ENCODE measurements around the gene MGAT4B.

MGAT4B gene

DNA sequence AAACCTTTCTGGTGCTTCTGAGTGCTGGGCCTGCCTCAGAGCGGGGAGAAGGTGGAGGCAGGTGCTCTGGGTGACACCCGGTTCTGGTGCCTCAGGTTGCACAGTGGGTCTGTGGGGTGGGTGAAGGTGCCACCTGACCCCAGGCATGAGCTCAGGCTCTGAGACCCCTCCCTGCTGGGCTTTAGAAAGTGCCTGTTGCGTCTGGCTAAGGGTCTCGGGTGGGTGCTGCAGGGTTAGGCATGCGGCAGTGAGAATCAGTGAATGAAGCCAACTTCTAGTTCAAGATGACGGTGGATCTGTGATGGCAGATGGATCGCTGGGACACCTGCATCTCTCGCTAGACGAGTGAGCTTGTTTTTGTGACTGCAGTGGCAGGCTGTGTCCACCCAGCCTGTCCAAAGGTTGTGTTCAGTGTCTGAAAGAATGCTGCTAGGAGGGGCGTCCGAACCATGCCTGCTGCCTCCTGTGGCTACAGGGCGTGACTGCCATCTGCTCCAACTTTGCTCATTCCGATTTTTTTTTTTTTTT, 19.1 kb upstream of the MGAT4B start:
- no peak for DNase-seq

DNA sequence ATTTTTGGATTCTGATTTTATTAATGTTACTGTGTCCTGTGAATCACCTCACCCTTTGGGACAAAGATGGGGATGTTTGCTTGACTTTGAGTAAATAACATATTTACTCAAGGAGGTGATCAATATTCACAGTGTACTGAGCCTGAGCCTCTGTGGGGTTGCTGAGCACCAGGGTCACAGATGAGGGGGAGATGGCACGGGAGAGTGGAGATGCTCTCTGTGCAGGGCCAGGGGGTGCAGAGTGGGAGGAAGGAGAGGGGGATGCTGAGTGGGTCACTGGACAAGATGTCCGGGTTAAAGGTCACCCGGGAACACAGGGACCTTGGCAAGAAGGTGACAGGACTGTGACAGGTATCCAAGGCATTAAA, 18.1 kb upstream of the MGAT4B start:
- no peak for DNase-seq

DNA sequence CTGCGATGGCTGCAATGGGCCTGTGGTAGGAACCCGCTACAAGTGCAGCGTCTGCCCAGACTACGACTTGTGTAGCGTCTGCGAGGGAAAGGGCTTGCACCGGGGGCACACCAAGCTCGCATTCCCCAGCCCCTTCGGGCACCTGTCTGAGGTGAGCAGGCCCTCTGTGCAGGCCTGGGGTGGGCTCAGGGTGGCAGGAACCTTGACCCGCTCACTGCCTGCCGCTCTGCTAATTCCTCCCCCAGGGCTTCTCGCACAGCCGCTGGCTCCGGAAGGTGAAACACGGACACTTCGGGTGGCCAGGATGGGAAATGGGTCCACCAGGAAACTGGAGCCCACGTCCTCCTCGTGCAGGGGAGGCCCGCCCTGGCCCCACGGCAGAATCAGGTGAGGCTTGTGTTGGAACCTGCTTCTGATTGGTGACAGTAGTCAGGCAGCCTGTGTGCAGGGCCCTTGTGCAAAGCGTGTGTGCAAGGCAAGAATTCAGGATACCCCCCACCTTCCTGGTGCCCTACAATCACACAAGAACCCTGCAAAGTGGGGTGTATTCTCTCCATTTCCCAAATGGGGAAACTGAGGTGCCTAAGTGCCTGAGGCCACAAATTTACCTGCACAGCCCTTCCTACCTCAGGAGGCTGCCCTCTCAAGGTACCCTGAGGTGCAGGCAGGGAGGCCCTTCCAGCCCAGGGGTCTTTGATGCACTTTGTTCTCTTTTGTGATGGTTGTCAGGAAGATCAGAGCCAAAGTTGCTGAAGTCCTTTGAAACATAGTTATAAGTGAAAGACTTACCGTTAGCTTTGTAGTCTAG, 17.5 kb upstream of the MGAT4B start:
- no peak for DNase-seq

DNA sequence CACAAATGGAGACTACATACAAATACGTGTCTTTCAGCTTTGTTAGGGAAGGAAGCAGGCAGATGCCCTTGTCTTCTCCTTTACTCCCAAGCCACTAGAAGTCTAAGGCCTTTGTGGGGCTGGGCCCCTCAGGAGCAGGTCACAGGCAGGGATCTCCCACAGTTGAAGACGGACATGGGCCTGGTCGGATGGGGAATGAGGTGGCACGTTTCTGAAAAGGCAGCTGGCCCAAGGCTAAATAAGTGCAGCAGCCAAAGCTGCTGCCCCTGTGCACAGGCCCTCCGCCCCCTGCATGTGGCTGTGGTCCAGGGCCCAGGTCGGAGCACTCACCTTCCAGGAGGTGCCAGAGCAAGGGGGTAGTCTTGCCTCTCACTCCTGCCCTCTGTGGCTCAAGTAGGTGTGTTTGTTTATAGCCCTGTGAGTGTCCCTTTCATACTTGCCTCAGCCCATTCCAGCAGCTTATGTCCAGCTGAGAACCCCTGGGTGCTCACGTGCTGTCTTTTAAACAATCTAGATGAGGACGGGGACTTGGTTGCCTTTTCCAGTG, 15.9 kb upstream of the MGAT4B start:
- DNase-seq, result no peak

DNA sequence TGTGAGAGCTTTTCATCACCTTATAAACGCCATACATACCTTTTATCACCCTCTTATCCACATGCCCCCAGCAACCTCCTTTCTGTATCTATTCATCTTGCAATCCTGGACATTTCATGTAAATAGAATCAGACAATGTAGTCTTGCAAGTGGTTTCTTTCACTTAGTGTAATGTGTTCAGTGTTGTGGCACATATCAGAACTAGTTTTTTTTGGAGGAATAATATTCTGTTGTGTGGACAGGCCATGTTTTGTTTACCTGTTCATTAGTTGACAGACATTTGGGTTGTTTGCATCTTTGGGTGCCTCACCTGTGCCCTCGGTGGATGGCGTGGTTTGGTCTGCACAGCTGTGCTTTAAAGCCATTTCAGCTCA, 15.4 kb upstream of the MGAT4B start:
- no peak for DNase-seq

DNA sequence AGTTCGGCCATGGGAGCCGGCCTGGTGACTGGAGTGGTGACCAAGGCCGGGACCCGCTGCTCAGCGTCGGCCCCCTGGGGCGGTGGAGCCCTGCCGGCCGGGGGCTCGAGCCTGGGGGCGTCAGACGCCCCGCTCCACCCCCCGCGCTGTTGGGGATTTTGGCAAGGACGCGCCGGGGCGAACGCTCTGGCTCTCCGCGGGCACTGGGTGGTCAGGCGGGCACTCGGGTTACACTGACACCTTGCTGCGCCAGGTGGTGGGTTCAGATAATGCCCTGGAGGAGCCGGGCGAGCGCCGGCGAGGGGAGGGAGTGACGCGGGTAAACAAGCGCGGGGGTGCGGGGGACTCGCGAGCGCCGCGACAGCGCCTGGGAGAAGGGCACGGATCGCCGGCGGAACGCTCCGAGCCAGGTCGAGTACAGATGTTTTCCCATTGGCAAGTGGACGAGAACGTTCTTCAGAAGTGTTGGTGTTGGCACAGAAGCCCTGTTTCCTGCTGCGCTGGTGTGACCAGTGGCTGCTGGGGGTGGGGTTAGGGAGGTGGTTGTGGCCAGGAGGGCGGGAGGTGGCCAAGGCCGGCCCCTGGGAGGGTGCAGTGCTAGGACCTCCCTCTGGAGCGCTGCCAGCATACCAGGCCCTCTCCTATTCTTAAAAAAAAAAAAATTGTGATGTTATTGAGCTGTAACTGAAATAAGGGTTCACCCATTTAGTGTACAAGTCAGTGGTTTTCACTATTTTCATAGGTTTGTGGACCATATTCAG, 14.8 kb upstream of the MGAT4B start:
- peak; percentile 74 to 92 (median 87) for DNase-seq

DNA sequence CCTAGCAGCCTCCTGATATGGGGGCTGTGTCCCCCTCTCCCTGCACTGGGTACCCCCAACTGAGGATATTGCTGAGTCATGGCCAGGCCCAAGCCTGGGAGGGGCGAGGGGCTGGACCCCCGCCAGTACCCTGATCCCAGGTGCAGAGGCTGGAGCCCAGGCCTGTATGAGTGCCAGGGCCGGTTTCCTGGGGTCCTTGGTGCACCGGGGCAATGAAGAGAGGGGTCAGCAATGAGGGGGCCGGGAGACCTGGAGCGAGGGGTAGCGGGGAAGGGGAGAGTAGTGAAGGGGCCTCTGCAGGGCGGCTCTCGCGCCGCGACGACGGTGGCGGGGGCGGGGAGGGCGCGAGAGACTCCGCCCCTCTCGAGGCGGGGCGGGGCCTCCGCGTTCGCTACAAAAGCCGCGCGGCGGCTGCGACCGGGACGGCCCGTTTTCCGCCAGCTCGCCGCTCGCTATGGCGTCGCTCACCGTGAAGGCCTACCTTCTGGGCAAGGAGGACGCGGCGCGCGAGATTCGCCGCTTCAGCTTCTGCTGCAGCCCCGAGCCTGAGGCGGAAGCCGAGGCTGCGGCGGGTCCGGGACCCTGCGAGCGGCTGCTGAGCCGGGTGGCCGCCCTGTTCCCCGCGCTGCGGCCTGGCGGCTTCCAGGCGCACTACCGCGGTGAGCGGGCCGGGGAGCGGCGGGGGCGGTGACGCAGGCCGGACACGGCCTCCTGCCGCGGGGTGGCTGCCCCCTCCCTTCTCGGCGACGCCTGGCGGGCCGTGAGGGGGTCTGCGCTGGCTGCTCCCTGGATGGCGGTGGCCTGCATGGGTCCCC, 14.0 kb upstream of the MGAT4B start, which contains the start of gene SQSTM1:
TSS of gene SQSTM1 (plus strand) at position 423 of the 815 bp plus-strand sequence. CDS start at position 455, 32 bp downstream.
- peak; percentile 65 to 85 (median 76) for DNase-seq

DNA sequence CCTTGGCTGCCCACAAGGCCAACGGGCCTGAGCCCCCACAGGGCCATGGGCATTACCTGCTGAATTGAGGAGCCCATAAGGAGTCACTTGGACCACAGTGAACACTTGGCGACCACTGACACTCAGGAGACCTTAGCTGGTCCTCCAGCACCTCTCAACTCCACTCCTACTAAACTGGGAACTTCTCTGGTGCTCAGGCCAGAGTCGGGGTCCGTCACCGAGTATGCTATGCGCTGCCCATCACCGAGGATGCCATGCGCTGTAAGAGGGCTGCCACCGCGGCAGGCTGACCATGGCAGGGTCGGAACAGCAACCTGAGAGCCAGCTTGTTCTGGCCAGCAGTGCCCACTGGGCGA, 13.4 kb upstream of the MGAT4B start:
- no peak for DNase-seq

DNA sequence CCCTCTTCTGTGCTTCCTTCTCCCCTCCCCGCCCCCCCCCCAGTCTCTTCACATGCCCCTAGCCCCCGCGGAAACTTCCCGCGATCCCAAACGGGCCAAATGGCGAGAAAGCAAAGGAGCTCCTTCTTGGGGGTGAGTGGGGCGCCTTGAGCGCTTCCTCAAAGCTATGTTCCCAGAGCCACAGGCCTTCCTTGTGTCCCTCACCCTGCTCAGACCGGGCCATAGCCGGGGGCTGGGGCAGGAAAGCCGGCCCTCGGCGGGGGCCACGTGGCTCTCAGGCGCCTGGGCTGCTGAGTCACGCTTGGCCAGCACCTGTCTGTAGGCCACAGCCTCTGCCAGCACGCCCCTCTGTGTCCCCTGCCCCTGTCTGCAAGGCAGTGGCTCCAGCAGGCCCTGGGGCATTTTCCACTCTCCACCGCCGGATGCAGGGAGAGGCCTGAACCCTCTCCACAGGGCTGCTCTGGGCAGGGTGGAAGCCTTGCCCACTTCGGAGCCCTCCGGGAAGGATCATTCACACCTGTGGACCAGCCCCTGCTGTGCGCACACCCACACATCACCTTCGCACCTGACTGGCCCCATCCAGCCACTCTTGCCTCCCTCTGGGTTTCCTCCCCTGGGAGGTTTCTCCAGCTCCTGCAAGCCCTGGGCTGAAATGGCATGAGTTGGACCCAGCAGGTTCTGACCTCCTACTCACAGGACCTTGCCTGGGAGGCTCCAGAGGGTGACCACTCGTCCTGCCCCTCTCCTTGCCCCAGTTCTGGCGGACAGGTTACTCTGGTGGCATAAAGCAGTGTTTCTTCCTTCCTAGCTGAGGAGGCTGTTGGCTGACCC, 12.8 kb upstream of the MGAT4B start:
- DNase-seq, result no peak

DNA sequence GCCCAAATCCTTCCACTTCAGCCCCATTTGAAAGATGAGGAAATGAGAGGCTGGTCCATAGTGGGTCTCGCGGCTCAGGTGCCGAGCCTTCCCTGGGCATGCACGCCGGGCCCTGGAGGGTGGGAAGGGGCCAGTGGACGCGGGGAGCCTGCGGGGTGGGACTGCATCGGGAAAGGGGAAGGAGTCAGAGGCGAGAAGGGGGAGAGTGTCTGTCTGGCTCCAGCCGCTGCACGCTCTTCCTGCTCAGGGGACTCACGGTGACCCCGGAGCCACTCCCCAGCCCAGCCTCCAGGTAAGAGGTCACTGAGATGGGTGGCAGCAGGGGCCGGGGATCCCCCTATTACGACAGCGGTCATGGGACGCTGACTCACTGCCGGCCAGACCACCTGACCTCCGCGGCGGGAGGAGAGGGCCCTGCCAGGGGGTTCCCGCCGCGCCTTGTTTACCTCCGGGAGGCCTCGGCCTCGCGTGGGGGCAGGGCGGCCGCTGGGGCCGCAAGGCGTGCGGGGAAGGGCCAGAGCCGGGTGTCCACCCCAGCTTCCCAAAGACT, 12.2 kb upstream of the MGAT4B start:
- DNase-seq, result peak; percentile 70 to 93 (median 86)

DNA sequence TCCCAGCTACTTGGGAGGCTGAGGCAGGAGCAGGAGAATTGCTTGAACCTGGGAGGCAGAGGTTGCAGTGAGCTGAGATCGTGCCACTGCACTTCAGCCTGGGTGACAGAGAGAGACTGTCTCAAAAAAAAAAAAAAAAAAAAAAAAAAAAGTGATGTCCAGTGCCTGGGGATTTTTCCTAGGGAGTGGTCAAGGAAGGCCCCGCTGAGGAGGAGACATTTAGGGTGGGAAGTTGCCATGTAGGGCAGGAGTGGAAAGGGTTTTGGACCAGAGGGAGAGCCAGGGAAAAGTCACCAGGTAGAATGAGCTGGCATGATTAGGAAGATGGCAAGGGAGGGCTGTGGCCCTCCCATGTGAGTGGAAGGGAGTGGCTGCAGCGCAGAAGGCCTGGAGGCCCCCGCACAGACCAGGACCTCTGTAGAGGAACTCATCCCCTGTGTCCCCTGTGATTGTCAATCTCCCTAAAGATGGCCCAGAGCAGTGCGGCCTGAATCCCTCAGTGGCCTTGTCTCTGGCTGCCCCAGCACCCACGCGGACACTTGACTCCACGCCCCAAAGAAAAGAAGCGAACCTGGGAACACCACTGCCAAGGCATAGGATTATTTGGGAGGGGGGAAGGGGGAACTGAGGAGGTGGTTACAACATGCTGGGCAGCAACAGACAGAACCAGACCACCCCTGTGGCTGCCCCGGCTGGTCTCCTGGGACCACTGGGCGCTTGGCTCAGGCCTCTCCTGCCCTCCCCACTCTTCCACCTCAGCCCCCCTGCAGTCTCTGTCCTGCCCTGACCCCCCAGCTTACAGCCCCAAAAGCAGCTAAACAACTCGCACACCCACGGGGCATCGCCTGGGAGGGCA, 11.5 kb upstream of the MGAT4B start:
- DNase-seq, result no peak

DNA sequence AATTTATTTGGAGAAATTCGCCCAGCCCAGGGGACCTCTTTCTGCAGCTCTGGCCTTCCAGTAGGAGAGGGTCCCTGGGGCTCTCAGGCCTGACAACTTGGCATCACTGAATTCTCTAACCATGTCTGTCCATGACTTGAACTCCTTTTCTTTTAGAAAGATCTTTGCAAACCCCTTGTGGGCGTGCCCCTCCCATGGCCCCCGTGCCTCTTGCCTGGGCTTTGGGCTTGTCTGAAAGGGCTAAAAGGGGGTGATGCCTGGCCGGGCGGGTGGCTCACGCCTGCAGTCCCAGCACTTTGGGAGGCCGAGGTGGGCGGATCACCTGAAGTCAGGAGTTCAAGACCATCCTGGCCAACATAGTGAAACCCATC, 10.8 kb upstream of the MGAT4B start:
- no peak for DNase-seq

DNA sequence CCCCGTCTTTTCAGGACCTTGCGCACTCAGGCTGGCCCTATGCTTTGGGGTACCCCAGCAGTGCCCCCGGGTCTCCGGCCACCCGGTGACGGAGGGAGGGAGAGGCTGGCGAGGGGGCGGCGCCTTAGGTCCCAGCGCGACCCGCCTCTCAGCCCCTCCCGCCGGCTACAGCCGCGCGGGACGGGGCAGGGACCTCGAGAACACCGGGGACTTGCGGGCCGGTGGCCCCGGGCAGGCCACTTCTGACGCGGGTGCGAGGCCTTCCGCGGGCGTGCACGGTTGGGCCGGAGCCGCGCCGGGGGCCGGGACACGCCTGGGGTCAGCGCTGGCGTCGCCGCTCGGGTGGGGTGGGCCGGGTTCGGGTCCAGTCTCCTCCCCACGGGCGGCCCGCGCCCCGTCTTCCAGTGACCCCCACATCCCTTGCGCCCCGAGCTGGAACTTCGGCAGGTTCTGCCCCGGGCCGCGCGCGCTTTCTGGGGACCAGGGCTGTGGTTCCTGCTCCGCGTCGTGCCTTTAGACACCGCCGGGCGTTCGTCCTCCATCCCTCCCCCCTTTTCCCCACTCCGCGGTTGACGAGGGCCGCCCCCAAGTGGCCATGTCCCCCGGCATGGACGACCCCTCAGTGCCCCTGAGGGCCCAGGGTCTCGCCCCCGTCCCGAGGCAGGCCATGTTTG, 10.3 kb upstream of the MGAT4B start:
- DNase-seq, result no peak

DNA sequence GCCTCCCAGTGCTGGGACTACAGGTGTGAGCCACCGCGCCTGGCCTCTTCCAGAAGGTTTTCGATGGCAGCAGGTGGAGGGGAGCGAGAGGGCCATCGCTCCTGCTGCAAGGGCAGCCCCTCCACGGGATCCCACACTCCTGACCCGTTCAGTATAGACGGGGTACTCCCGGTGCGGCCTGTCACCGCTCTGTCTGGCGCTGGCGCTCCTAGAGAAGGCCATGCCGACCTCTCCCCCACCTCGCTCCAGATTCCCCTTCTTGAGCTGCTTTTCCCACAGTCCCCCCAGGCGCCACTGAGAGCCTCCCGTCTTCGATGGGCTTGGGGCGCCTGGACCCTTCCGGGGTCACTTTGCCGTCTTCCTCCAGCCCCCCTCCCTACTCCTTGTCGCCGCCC, 9.7 kb upstream of the MGAT4B start:
- no peak for DNase-seq

DNA sequence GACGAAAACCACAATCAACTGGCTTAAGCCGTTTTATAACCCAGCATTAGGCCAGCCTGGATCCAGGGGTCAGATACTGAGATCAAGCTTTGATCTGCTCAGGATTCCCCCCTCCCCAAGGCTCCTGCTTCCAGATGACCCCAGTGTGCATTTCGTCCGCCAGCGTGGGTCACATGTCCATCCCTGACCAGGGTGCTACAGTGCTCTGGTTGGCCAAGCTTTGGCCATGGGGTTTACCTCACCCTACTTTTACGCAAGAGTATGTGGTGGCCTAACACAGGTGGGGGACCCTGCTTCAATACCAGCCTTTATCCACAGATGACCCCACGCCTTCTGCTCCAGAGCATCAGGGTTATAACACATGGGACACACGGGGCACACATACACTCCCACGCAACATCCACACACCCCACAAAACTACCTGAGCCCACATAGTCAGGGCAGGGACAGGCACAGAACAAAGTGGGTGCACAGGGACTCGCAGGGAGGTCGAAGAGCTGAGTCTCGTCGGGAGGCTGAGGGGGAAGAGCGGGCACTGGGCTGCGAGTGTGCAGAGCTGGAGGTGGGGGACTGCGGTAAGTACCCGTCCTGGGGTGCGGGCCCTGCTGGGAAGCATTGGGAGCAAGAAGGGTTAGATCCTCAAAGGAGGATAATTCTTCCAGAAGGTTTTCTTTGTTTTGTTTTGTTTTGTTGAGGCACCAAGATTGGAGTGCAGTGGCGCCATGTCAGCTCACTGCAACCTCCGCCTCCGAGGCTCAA, 9.0 kb upstream of the MGAT4B start:
- DNase-seq, result no peak

DNA sequence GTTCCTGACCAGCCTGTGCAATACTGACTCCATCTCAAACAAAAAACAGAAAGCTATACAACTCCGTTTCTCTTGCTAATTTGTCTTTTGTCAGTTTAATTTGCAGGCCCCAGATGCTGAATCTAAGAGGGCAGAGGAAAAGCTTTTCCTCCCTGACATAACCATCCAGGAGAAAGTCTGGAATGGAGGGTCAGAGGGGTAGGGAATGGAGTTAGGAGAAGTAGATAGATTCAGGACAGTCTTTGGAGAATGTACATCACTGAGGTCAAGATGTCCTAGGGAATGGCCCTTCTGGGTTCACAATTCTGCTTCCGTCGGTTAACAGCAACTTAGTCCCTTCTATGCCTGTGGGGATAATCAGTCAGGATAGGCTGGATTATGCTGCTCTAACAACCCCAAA, 7.4 kb upstream of the MGAT4B start:
- no peak for DNase-seq

DNA sequence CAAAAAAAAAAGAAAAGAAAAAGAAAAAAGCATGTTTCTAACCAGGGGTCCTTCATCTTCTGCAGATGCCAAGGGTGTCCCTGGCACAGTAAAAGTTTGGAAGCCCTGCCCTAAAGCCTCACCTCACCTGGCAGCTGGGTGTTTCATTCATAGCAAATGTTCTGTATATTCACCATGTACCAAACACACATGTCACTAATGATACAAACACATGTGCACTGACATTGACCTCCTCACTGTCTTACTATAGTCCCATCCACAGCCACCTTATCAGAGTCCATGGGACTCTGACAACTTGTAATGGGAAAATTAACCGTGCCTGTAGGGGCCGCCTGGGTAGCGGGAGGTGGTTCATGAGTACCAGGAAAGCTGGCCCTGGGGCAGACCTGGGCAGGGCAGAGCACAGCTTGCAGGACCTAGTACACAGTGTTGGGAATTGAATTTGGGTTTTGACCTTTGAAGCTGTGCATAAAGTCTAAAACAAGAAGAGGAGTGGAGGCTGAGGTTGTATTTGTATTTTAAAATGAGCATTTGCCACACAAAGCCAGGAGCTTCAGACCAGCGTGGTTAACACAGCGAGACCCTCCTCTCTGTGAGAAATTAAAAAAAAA, 6.4 kb upstream of the MGAT4B start:
- DNase-seq, result no peak

DNA sequence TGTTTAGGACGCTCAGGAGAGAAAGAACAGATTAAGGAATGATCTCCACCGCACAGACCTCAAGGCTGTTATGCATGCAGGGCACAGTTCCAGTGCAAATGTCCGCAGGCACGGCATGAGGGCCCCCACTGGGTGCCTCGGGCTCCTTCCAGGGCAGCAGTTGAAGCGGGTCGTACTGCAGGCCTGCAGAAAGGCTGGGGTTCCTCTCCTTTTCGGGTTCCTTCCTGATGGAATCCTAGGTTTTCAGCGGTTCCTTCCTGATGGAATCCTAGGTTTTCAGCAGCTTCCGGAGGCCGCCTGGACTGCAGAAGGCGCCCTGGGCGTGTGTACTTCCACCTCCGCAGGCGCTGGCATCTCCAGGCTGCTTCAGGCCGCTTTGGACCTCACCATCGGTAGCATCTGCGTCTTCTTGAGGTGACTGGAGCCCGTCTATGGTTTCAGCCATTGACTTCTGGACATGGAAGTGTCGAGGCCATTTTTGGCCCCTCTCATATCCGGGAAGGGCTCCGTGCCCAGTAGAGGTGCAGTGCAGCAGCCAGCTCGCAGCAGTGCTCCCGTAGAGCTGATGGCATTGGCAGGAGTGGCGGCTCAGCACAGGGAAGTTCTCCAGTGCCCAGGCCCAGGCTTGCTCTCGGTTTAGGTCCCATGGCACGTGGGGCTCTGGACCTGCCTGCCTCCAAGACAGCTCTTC, 5.6 kb upstream of the MGAT4B start:
- DNase-seq, result no peak
